ENCODE data around the gene EEFSEC. TPM values are rescaled to one million over a fixed set of nuclear protein-coding genes. Genes with fewer than 3 reads are reported as not detected.

EEFSEC gene
- total RNA-seq, 2 experiments from 2014 or later, result 19.4 to 19.7 TPM

DNA sequence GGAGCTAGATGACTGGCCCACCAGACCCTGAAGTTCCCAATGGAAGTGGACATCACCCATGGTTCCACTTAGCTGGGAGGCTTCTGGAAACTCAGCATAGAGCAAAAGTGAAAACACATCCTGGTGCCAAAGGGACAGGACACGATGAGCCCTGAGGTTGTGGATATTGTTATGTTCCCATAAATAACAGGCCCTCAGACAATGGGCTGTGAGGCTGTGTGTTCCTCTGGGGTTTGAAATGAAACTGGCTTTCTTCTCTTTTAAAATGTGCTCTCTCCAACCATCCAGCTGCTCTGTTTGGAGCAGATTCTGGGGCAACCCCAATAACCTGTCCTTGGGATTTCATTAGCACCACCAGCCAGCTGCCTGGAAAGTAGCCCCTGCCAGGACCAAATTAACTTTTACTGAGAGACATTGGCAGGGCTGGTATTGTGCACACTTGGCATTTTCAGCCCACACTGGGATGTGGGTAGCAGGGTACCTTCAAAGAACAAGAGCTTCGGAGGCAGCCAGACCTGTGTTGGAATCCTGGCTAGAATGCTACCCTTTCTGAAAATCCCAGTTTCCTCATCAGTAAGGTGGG lies 215.9 kb downstream of the EEFSEC start:
- CTCF ChIA-PET, result no interaction called here

GRCh38 chr3:128369881-128370642 lies 216.8 kb downstream of the EEFSEC start:
- H3K27ac Mint-ChIP-seq, result no peak overlapping the region
- H3K4me3 Mint-ChIP-seq, result no peak overlapping the region
- CTCF ChIA-PET, result no interaction called here
- H3K9me3 Mint-ChIP-seq (ENCODE audit: low read depth), result no peaks in the 10 kb centered on the region
- no peaks in the 10 kb centered on the region for H3K27me3 Mint-ChIP-seq
- H3K36me3 Mint-ChIP-seq, result no peaks in the 10 kb centered on the region
- H3K4me1 Mint-ChIP-seq, result peaks cover 27% of the 10 kb centered on the region
- ATAC-seq, result no peak
- no peak for DNase-seq

More for the DNA sequence above, 215.9 kb downstream of the EEFSEC start:
- peaks cover 27% of the 10 kb centered on the region for H3K4me1 Mint-ChIP-seq
- ATAC-seq (no peak), DNase-seq (no peak)
- no peaks in the 10 kb centered on the region for H3K27me3 Mint-ChIP-seq
- H3K27ac Mint-ChIP-seq, result no peak overlapping the region
- no peaks in the 10 kb centered on the region for H3K9me3 Mint-ChIP-seq (ENCODE audit: low read depth)
- no peak overlapping the region for H3K4me3 Mint-ChIP-seq
- no peaks in the 10 kb centered on the region for H3K36me3 Mint-ChIP-seq

DNA sequence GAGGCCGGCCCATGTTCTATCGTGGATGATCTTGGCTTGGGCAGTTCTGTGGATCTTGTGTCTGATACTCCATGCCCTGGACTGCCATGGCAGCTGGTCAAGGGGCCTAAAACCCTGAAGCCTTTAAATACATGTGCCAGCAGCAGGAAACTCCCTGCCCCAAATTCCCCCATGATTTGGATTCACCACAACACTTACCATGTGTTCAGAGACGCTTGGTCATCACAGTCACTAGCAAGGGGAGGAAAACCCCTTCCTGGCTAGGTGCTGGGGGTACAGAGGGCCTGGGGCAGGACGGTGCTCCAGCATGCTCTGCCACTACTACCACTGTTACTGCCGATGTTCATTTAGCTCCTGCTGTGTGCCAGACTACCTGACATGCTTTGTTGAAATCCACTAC lies 219.0 kb downstream of the EEFSEC start:
- no peak for DNase-seq
- CTCF ChIA-PET, result no interaction called here

DNA sequence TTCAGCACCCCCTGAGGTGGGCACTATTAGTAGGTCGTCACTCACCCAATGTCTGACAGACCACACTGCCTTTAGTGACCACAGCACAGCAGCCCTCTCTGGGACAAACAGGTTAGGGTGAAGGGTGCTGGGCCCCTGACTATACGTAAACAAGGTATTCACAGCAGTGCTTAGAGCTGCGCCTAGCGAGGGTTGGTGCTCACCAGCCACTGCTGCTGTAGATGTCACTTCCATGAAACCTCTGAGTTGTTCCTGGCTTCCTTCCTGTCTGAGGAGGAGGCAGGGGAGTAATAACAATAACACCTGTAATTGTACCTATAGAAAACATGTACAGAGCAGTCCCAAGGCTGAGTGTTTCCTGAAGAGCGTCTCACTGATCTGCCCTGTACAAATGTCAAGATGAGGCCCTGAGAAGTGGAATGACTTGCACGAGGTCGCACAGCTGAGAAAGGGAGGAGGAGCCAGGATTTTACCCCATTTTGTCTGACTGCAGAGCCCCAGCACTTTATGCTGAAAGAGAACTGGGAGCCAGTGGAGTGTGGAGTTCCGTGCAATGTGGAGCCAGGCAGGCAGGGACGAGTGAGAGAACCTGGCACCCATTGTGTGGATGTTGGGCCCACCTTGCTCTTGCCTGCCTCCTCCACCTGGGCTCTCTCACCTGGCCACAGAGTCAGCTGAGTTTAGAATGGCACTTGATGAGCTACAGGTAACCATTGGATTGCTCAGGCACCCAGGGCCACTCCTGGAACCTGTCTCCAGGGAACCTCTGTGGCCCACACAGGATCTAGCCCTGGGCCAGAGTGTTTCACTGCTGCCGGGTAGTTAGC lies 219.6 kb downstream of the EEFSEC start:
- Mint-ChIP-seq H3K4me3 (no peak overlapping the region), H3K9me3 (ENCODE audit: low read depth) (no peaks in the 10 kb centered on the region), H3K27ac (no peak overlapping the region), H3K4me1 (peaks cover 5% of the 10 kb centered on the region), H3K27me3 (no peaks in the 10 kb centered on the region), H3K36me3 (no peaks in the 10 kb centered on the region)
- DNase-seq (no peak), ATAC-seq (no peak)
- CTCF ChIA-PET, result no interaction called here

More for the DNA sequence above, 219.0 kb downstream of the EEFSEC start:
- Mint-ChIP-seq H3K9me3 (ENCODE audit: low read depth) (no peaks in the 10 kb centered on the region), H3K27ac (no peak overlapping the region), H3K36me3 (no peaks in the 10 kb centered on the region), H3K27me3 (no peaks in the 10 kb centered on the region), H3K4me3 (no peak overlapping the region), H3K4me1 (peaks cover 10% of the 10 kb centered on the region)
- no peak for ATAC-seq

- H3K27ac Mint-ChIP-seq, result no peak overlapping the region
- CTCF ChIA-PET, result no interaction called here
These were observed 221.6 kb downstream of the EEFSEC start for GRCh38 chr3:128374746-128375445.

DNA sequence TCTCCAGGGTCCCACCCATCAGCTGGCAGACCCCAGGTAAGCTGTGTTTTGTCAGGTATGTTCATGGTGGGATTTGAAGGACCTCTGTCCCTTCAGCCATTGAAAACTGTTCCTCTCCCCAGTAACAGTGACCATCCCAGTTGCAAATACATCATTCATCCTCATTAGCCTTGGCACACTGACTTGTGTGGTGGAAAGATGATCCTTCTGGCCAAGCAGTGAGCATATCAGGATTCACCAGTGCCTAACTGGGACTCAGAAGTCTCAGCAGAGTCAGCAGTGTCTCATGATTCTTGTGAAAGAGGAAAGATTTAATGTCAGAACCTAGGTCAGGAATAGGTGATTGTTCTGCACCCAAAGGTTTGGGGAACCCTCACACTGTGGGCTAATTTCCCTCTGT lies 223.2 kb downstream of the EEFSEC start:
- no peak for ATAC-seq
- H3K4me3 Mint-ChIP-seq, result no peak overlapping the region

More at GRCh38 chr3:128374746-128375445, 221.6 kb downstream of the EEFSEC start:
- no peak for DNase-seq
- Mint-ChIP-seq H3K36me3 (no peaks in the 10 kb centered on the region), H3K4me1 (peaks cover 5% of the 10 kb centered on the region), H3K4me3 (no peak overlapping the region), H3K27me3 (no peaks in the 10 kb centered on the region), H3K9me3 (ENCODE audit: low read depth) (no peaks in the 10 kb centered on the region)
- no peak for ATAC-seq

DNA sequence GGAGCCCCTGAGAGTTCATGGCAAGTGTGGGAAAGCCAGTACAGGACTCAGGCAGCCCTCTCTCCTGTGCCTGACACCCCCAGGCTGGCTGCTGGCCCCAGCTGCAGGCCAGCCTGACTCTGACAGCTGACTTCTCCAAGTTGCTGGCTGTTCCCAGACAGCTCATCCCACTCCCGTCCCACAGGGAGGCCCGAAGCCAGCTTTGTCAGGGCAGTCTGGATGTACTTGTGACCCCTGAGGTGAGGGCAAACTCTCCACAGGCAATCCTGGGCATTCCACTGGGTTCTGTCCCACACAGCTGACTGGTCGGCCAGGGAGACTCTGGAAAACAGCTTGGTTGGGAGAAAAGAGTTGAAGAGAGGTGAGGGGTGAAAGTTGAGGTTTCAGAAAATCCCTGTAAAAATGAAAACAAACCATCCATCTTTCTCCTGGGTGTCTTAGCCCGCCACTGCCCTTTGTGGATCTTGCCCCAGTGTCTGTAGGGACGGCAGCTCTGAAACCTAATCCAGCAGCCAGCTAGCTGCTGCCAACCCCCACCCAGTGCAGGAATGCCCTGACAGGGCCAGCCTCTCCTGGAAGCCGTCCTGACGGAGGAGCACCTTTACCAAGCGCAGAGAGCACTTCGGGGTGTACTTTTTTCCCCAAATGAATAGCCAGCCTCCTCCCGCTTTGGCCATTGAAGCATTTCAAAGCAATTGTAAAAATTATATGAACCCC lies 225.5 kb downstream of the EEFSEC start:
- H3K4me1 Mint-ChIP-seq, result no peaks in the 10 kb centered on the region
- DNase-seq, result no peak
- ATAC-seq, result no peak
- CTCF ChIA-PET, result no interaction called here
- H3K4me3 Mint-ChIP-seq, result no peak overlapping the region
- H3K36me3 Mint-ChIP-seq, result no peaks in the 10 kb centered on the region
- no peaks in the 10 kb centered on the region for H3K9me3 Mint-ChIP-seq (ENCODE audit: low read depth)
- no peak overlapping the region for H3K27ac Mint-ChIP-seq
- no peaks in the 10 kb centered on the region for H3K27me3 Mint-ChIP-seq

More for the DNA sequence above, 223.2 kb downstream of the EEFSEC start:
- H3K9me3 Mint-ChIP-seq (ENCODE audit: low read depth), result no peaks in the 10 kb centered on the region
- CTCF ChIA-PET, result no interaction called here
- no peaks in the 10 kb centered on the region for H3K36me3 Mint-ChIP-seq
- DNase-seq, result no peak
- H3K4me1 Mint-ChIP-seq, result peaks cover 5% of the 10 kb centered on the region
- H3K27me3 Mint-ChIP-seq, result no peaks in the 10 kb centered on the region
- no peak overlapping the region for H3K27ac Mint-ChIP-seq

- Mint-ChIP-seq H3K9me3 (ENCODE audit: low read depth) (no peaks in the 10 kb centered on the region), H3K27me3 (no peaks in the 10 kb centered on the region), H3K36me3 (no peaks in the 10 kb centered on the region), H3K4me1 (no peaks in the 10 kb centered on the region), H3K4me3 (no peak overlapping the region), H3K27ac (no peak overlapping the region)
- DNase-seq (no peak), ATAC-seq (no peak)
- CTCF ChIA-PET, result no interaction called here
These were observed 226.3 kb downstream of the EEFSEC start for GRCh38 chr3:128379367-128380160.

DNA sequence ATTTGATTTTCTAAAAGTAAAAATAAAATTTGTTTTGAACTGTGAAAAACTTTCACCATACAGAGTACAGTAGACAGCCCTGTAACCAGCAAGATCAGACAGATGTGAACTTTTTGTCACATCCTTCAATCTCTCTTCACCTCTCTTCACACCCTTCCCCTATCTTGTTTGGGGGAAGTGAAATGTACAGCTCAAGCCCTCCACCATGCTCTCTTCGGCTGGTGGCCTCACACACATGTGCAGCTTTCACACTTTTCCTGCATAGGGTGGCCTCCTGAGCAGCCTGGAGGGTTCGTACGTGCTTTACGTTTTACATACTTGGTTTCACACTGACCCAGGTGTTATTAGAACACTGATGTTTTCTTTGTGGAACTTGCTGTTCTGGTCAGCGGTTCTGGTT lies 227.0 kb downstream of the EEFSEC start:
- Mint-ChIP-seq H3K27ac (no peak overlapping the region), H3K9me3 (ENCODE audit: low read depth) (no peaks in the 10 kb centered on the region), H3K4me1 (no peaks in the 10 kb centered on the region), H3K27me3 (no peaks in the 10 kb centered on the region), H3K36me3 (no peaks in the 10 kb centered on the region), H3K4me3 (no peak overlapping the region)
- ATAC-seq (no peak), DNase-seq (no peak)
- CTCF ChIA-PET, result no interaction called here

GRCh38 chr3:128380719-128381118 lies 227.4 kb downstream of the EEFSEC start:
- DNase-seq (no peak), ATAC-seq (no peak)
- Mint-ChIP-seq H3K4me3 (no peak overlapping the region), H3K4me1 (no peaks in the 10 kb centered on the region), H3K9me3 (ENCODE audit: low read depth) (no peaks in the 10 kb centered on the region), H3K27me3 (no peaks in the 10 kb centered on the region), H3K27ac (no peak overlapping the region), H3K36me3 (no peaks in the 10 kb centered on the region)
- CTCF ChIA-PET, result no interaction called here

DNA sequence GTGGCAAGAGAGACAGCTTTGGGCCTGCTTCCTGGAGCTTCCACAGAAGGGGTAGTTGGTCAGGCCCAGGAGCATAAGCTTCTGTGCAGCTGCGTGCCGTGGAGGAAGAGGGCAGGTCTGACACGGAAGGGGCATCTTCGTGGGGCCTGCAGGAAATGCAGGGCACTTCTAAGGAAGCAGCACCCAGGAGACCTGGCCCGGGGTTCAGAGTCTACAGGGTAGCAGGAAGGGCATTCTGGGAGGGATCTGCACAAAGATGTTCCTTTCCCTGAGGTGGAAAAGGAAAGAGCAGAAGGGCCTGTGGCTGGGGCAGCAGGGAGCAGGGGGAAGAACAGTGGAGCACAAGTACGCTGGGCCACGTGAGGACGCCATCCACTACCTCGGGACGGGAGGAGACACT lies 228.3 kb downstream of the EEFSEC start:
- Mint-ChIP-seq H3K4me3 (no peak overlapping the region), H3K36me3 (peaks cover 2% of the 10 kb centered on the region), H3K27ac (no peak overlapping the region), H3K4me1 (no peaks in the 10 kb centered on the region), H3K27me3 (no peaks in the 10 kb centered on the region), H3K9me3 (ENCODE audit: low read depth) (no peaks in the 10 kb centered on the region)
- CTCF ChIA-PET, result no interaction called here
- ATAC-seq, result no peak
- DNase-seq, result no peak

GRCh38 chr3:128382221-128382807 lies 229.0 kb downstream of the EEFSEC start:
- Mint-ChIP-seq H3K27ac (no peak overlapping the region), H3K4me1 (no peaks in the 10 kb centered on the region), H3K36me3 (peaks cover 2% of the 10 kb centered on the region), H3K4me3 (no peak overlapping the region), H3K27me3 (no peaks in the 10 kb centered on the region), H3K9me3 (ENCODE audit: low read depth) (no peaks in the 10 kb centered on the region)
- CTCF ChIA-PET, result no interaction called here
- no peak for DNase-seq
- ATAC-seq, result no peak

All from activated CD8-positive, alpha-beta memory T cell treated with anti-CD3 and anti-CD28 coated beads, Interleukin-2, amount 10 ng/mL, durations not matched to agents 7 days and 5 days (primary cell).